Effector memory CD4-positive, alpha-beta T cell (primary cell): ENCODE measurements around the gene MYO15B.

Experiments
- DNase-seq, 3 donors: peaks; one replicate each; pipeline ENCODE4 v3.0.0-alpha.2; 2020
- H3K27ac ChIP-seq: 2 replicates; pipeline ENCODE4 v1.7.0; 2013; ENCODE audit warnings: mild to moderate bottlenecking, low read length, moderate library complexity; ENCODE audit not compliant: insufficient read depth, poor library complexity, severe bottlenecking
- H3K27me3 ChIP-seq: replicated peaks from 2 replicates; pipeline ENCODE4 v1.7.0; 2013; ENCODE audit warnings: mild to moderate bottlenecking, low read length; ENCODE audit not compliant: insufficient read depth, control insufficient read depth, poor library complexity, severe bottlenecking
- H3K36me3 ChIP-seq: 2 replicates; pipeline ENCODE4 v1.7.0; 2013; ENCODE audit warnings: mild to moderate bottlenecking, low read length, moderate library complexity; ENCODE audit not compliant: control insufficient read depth, insufficient read depth
- H3K4me1 ChIP-seq: 2 replicates; pipeline ENCODE4 v1.7.0; 2013; ENCODE audit warnings: low read length, mild to moderate bottlenecking; ENCODE audit not compliant: control insufficient read depth, insufficient read depth, poor library complexity, severe bottlenecking
- H3K4me3 ChIP-seq: 2 replicates; pipeline ENCODE4 v1.7.0; 2013; ENCODE audit warnings: low read length, low read depth, mild to moderate bottlenecking; ENCODE audit not compliant: insufficient read depth, poor library complexity, severe bottlenecking
- H3K9me3 ChIP-seq: 2 replicates; pipeline ENCODE4 v1.7.0; 2013; ENCODE audit warnings: mild to moderate bottlenecking, low read length, moderate library complexity; ENCODE audit not compliant: control insufficient read depth

MYO15B gene

DNA sequence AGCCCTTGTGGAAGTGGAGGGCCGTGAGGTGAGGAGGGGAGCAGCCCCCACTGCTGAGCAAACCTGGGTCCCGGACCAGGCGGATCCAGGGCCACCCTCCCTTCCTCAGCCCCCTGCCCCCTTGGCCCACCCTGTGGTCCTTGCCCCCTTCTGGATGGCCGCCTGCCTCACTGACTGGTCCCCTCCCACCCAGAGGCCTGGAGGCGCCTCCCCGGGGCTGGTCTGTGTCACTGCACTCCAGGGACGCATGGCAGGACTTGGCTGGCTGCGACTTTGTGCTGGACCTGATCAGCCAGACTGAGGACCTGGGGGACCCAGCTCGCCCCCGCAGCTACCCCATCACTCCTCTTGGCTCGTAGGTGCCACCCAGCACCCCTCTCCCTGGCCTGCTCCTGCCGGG lies 26.4 kb downstream of the MYO15B start:
- H3K4me1 ChIP-seq, result no peaks in the 10 kb centered on the region
- H3K9me3 ChIP-seq, result no peaks in the 10 kb centered on the region
- DNase-seq, result no peak
- no peaks in the 10 kb centered on the region for H3K36me3 ChIP-seq
- no peak overlapping the region for H3K4me3 ChIP-seq
- H3K27ac ChIP-seq, result no peak overlapping the region
- no peaks in the 10 kb centered on the region for H3K27me3 ChIP-seq

DNA sequence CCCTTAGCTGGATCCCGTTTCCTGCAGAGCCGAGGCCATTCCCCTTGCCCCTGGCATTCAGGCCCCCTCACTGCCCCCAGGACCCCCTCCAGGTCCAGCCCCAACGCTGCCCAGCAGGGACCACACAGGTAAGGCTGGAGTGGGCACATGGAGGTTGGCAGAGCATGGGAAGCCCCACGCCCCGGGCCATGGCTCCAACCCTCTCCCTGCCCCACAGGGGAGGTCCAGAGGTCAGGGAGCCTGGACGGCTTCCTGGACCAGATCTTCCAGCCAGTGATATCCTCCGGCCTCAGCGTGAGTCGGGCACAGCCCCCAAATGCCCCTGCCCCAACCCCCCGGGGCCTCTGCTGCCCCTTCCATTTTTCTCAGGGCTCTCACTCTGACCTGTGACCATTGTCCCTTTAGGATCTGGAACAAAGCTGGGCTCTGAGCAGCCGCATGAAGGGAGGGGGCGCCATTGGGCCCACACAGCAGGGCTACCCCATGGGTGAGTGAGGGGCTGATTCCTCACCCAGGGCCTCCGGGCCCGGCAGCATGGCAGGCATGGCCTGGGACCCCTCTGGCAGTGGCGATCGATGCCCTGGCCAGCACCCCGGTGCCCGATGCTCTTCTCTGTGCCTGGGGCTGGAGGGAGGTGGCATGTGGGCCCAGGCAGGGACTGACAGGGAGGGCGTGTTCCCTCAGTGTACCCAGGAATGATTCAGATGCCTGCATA lies 27.1 kb downstream of the MYO15B start:
- Histone ChIP-seq H3K4me3 (no peak overlapping the region), H3K36me3 (no peaks in the 10 kb centered on the region)

DNA sequence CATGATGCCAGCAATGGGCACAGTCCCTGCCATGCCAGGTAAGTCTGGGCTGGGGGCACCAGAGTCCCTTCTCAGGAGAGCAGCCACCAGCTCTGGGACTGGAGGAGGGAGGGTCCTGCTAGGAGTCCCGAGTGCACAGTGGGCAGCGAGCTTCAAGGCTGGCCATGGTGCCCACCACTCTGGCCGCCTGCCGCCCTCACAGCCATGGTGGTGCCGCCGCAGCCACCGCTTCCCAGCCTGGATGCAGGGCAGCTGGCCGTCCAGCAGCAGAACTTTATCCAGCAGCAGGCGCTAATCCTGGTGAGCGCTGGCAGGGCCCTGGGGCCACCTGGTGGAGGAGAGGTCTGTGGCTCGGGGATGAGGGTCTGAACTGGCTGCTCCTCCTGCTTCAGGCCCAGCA lies 27.7 kb downstream of the MYO15B start:
- no peak for DNase-seq
- no peak overlapping the region for H3K27ac ChIP-seq
- H3K4me1 ChIP-seq, result no peaks in the 10 kb centered on the region
- no peaks in the 10 kb centered on the region for H3K36me3 ChIP-seq
- no peak overlapping the region for H3K4me3 ChIP-seq
- no peaks in the 10 kb centered on the region for H3K9me3 ChIP-seq
- H3K27me3 ChIP-seq, result no peaks in the 10 kb centered on the region

More for the DNA sequence above, 27.1 kb downstream of the MYO15B start:
- H3K4me1 ChIP-seq, result no peaks in the 10 kb centered on the region
- no peaks in the 10 kb centered on the region for H3K27me3 ChIP-seq
- no peaks in the 10 kb centered on the region for H3K9me3 ChIP-seq
- H3K27ac ChIP-seq, result no peak overlapping the region
- no peak for DNase-seq

DNA sequence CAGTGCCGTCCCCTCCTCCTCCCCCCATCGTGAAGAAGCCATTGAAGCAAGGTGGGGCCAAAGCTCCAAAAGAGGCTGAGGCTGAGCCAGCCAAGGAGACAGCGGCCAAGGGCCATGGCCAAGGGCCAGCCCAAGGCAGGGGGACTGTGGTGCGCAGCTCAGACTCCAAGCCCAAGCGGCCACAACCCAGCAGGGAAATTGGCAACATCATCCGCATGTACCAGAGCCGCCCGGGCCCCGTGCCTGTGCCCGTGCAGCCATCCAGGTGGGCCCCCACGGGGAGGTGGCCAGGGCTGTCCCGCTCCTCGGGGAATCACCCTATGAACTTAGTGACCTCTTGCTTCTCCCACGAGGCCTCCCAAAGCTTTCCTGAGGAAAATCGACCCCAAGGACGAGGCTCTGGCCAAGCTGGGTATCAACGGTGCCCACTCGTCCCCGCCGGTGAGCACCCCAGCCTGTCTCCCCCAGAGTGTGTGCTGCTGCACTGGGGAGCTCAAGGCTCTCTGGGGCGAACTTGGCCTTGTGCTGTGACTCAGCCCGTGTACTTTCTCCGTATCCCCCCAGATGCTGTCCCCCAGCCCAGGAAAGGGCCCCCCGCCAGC lies 29.0 kb downstream of the MYO15B start:
- DNase-seq, result no peak
- no peaks in the 10 kb centered on the region for H3K36me3 ChIP-seq

DNA sequence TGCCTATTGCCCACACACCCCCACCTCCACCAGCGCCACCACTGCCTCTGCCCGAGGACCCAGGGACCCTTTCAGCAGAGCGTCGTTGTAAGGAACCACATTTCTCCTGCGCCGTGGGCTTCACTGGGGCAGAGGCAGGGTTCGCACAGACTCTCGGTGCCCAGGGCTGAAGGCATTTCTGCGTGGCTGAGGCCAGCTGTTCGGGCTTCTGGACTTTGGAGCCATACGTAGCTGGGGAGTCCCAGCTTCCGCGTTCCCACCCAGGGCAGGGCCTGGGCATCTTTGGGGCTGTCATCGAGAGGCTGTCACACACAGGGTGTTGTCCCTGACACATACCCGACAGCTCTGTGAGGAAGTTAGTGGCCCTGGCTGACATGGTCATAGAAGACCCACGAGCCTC lies 29.6 kb downstream of the MYO15B start:
- Histone ChIP-seq H3K4me3 (no peak overlapping the region), H3K27ac (no peak overlapping the region), H3K9me3 (no peaks in the 10 kb centered on the region), H3K27me3 (no peaks in the 10 kb centered on the region), H3K36me3 (no peaks in the 10 kb centered on the region), H3K4me1 (no peaks in the 10 kb centered on the region)
- no peak for DNase-seq

More for the DNA sequence above, 29.0 kb downstream of the MYO15B start:
- H3K4me1 ChIP-seq, result no peaks in the 10 kb centered on the region
- H3K4me3 ChIP-seq, result no peak overlapping the region
- no peaks in the 10 kb centered on the region for H3K9me3 ChIP-seq
- no peaks in the 10 kb centered on the region for H3K27me3 ChIP-seq
- no peak overlapping the region for H3K27ac ChIP-seq

DNA sequence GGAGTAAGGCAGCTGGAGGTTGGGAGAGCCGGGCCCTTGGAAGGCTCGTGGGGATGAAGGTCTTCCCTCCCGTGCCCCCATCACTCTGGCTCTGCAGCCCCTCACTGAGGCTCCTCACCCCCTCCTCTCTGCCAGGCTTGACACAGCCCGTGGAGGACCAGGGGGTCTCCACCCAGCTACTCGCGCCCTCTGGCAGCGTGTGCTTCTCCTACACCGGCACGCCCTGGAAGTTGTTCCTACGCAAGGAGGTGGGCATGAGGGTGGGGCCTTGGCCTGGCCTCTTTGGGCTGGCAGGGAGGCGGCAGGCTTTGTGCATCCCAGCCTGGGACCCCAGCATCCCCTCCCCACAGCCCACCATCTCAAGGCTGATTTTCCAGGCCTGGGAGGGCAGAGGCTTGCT lies 30.1 kb downstream of the MYO15B start:
- H3K27me3 ChIP-seq, result no peaks in the 10 kb centered on the region
- H3K36me3 ChIP-seq, result no peaks in the 10 kb centered on the region
- H3K4me3 ChIP-seq, result no peak overlapping the region
- no peaks in the 10 kb centered on the region for H3K4me1 ChIP-seq
- H3K9me3 ChIP-seq, result no peaks in the 10 kb centered on the region
- DNase-seq, result no peak
- H3K27ac ChIP-seq, result no peak overlapping the region

DNA sequence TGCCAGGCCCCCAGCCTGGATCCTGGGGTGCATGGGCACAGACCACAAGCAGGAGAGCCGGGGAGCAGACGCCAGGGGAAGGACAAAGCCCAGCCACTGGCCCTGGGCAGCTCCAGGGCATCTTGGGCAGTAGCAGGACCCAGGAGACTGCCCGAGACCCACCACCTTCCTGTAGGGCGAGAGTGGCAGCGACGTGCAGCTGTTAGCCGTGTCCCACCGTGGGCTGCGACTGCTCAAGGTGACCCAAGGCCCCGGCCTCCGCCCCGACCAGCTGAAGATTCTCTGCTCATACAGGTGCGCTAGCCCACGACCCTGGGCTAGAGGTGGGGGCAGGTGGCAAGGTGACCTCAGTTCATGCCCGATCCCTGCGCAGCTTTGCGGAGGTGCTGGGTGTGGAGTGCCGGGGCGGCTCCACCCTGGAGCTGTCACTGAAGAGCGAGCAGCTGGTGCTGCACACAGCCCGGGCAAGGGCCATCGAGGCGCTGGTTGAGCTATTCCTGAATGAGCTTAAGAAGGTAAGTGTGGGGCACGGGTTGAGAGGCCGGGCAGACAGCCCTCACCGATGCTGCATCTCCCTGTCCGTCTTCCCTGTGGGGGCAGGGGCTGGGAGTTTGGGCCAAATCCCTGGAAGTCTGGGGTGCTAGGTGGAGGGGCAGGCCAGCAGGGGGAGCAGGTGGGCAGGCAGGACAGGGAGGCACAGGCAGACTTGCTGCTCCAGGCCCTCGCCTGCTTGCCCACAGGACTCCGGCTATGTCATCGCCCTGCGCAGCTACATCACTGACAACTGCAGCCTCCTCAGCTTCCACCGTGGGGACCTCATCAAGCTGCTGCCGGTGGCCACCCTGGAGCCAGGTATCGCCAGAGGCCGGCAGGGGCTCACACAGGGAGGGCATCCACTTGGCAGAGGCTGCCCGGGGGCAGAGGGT lies 32.2 kb downstream of the MYO15B start:
- no peaks in the 10 kb centered on the region for H3K4me1 ChIP-seq
- no peak overlapping the region for H3K27ac ChIP-seq
- H3K36me3 ChIP-seq, result no peaks in the 10 kb centered on the region
- DNase-seq, result no peak
- H3K4me3 ChIP-seq, result no peak overlapping the region
- no peaks in the 10 kb centered on the region for H3K27me3 ChIP-seq
- no peaks in the 10 kb centered on the region for H3K9me3 ChIP-seq

DNA sequence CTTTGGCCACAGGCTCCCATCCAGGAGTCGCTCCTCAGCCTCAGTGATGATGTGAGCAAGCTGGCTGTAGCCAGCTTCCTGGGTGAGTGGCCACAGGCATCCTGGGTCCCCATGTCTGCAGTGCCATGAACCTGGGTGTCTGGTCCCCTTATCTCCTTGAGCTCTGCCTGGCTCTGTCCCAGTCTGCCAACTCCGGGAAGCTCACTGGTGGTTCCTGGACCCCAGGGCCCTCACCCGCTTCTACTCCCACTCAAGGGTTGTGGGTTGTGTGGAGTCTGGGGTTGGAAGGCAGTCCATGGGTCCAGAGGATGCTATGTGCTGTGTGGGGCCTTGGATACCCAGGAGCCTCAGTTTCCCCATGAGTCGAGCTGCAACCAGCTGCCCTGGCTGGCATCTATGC lies 33.9 kb downstream of the MYO15B start:
- Histone ChIP-seq H3K27me3 (no peaks in the 10 kb centered on the region), H3K4me1 (no peaks in the 10 kb centered on the region), H3K27ac (no peak overlapping the region), H3K36me3 (no peaks in the 10 kb centered on the region), H3K4me3 (no peak overlapping the region), H3K9me3 (no peaks in the 10 kb centered on the region)
- no peak for DNase-seq

DNA sequence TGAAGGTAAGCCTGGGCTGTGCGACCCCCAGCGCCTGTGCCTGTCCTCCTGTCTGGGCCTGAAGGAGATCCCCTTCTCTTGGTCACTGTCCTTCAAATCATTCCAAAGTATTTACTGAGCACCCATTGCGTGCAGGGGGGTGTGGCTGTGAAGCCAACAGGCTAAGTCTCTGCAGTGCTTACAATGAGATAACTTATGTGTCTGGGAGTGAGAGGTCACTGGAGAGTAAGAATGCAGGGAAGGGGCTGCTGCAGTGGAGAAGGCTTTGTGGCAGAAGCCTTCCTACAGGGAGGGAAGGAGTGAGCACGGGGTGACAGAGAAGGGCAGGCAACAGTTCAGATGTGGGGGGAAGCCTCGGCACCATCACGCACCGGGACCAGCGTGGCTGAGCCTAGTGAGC lies 34.5 kb downstream of the MYO15B start:
- Histone ChIP-seq H3K36me3 (no peaks in the 10 kb centered on the region), H3K27ac (no peak overlapping the region), H3K4me3 (no peak overlapping the region), H3K4me1 (no peaks in the 10 kb centered on the region), H3K9me3 (no peaks in the 10 kb centered on the region), H3K27me3 (no peaks in the 10 kb centered on the region)
- no peak for DNase-seq

DNA sequence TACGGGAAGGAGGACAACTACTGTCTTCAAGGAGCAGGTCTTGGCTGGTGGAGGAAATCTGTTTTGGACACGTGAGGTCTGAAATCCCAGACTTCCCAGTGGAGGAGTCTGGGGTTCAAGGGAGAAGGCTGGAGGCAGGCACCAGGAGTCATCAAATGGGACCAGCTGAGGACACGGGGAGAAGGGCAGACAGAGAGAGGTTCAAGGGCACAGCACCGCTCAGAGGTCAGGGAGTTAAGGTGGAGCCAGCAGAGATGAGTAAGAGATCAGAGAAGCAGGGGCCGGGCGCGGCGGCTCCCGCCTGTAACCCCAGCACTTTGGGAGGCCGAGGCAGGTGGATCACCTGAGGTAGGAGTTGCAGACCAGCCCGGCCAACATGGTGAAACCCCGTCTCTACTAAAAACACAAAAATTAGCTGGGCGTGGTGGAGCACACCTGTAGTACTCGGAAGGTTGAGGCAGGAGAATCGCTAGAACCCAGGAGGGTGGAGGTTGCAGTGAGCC lies 35.2 kb downstream of the MYO15B start:
- Histone ChIP-seq H3K27me3 (no peaks in the 10 kb centered on the region), H3K9me3 (no peaks in the 10 kb centered on the region), H3K27ac (no peak overlapping the region), H3K4me3 (no peak overlapping the region), H3K4me1 (no peaks in the 10 kb centered on the region), H3K36me3 (no peaks in the 10 kb centered on the region)
- no peak for DNase-seq
